Measurements from ENCODE around the gene CLMP.

CLMP gene

DNA sequence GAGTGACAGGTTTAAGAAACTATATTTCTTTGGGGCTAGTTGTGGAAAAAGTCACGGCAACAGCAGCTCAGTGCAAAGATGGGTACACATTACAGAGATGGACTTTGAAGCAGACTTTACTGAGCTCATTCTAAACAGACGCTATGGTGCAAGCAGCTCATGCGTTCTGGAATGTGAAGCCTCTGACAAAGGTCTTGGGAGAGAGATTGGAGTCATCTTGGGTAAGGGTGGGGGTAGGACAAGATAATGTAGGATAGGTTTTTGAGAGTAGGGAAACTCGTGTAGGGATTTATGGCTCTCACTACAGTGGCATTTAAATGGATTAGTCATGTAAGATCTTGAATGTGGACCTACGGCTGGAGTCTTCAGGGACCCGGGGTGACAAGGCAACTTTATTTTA, 36.2 kb upstream of the CLMP start:
- Histone ChIP-seq H2AK5ac (ENCODE audit: low read depth, low read length) (no peak overlapping the region), H3K14ac (ENCODE audit: low read length) (no peak overlapping the region), H3K4me2 (ENCODE audit: insufficient read depth, low read length, poor library complexity, severe bottlenecking) (no peak overlapping the region), H3K4me1 (ENCODE audit: control insufficient read depth in 2 of 2, insufficient read depth in 1 of 2, low read depth in 1 of 2, low read length in 2 of 2) (peaks cover 8 to 26% of the 10 kb centered on the region in 2 donors), H3K4me3 (ENCODE audit: low read length in 2 of 2) (no peak overlapping the region), H2BK120ac (ENCODE audit: low read depth, low read length) (no peak overlapping the region), H3K36me3 (replicated peaks in 1 of 2; ENCODE audit: control insufficient read depth in 2 of 2, insufficient read depth in 2 of 2, low read length in 2 of 2) (no peaks in the 10 kb centered on the region), H4K8ac (ENCODE audit: low read depth, low read length) (no peak overlapping the region), H3K9me3 (replicated peaks in 1 of 2; ENCODE audit: control insufficient read depth in 2 of 2, insufficient read depth in 1 of 2, low read depth in 1 of 2, low read length in 2 of 2) (peaks cover 0 to 3% of the 10 kb centered on the region in 2 donors), H3K23ac (ENCODE audit: low read depth, low read length, poor library complexity) (no peak overlapping the region), H3K9ac (ENCODE audit: low read depth, low read length, poor library complexity) (no peak overlapping the region), H2AFZ (ENCODE audit: low read length) (no peak overlapping the region), H3K79me1 (ENCODE audit: low read depth, low read length) (no peaks in the 10 kb centered on the region), H3K18ac (ENCODE audit: low read length) (no peak overlapping the region), H2BK5ac (ENCODE audit: low read length) (no peak overlapping the region), H3K4ac (ENCODE audit: low read length) (no peak overlapping the region), H3K27ac (replicated peaks; ENCODE audit: low read length) (no peak overlapping the region), H2BK12ac (ENCODE audit: low read length) (no peak overlapping the region), H4K91ac (ENCODE audit: low read depth, low read length, poor library complexity) (no peak overlapping the region), H3K27me3 (ENCODE audit: control insufficient read depth in 3 of 3, insufficient read depth in 3 of 3, low read depth in 1 of 3, low read length in 3 of 3) (no peaks in the 10 kb centered on the region), H2BK15ac (ENCODE audit: low read length) (no peak overlapping the region)
- WGBS, 2 donors (ENCODE audit: extremely low coverage in 2 of 2, insufficient read length in 2 of 2, insufficient replicate concordance in 1 of 2) = no CpG with 5 or more reads among the region's 6 CpGs
- DNase-seq (ENCODE audit: low spot score) = no peak

DNA sequence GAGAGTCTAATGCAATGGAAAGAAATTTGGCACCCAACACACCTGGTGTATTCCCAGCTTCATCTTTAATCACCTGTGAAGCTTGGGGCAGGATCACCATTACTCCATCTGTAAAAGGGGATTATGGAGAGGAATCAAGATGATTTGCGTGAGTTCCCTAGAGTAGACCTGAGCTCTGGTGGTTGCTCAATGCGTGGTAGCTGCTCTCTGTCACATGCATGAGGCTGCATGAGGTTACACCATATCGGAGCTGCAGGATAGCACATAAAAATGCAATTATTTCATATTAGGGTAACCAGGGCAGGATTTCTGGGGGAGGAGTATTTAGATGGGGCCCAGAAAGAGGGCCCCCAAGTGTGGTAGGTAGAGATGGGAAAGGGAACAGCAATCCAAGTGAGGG, 35.3 kb upstream of the CLMP start:
- Histone ChIP-seq H2BK120ac (ENCODE audit: low read depth, low read length) (no peak overlapping the region), H2AK5ac (ENCODE audit: low read depth, low read length) (no peak overlapping the region), H3K27ac (replicated peaks; ENCODE audit: low read length) (no peak overlapping the region), H4K8ac (ENCODE audit: low read depth, low read length) (no peak overlapping the region), H3K4me3 (ENCODE audit: low read length in 2 of 2) (no peak overlapping the region), H3K36me3 (replicated peaks in 1 of 2; ENCODE audit: control insufficient read depth in 2 of 2, insufficient read depth in 2 of 2, low read length in 2 of 2) (no peaks in the 10 kb centered on the region), H3K14ac (ENCODE audit: low read length) (no peak overlapping the region), H3K9ac (ENCODE audit: low read depth, low read length, poor library complexity) (no peak overlapping the region), H3K4me2 (ENCODE audit: insufficient read depth, low read length, poor library complexity, severe bottlenecking) (no peak overlapping the region), H2BK15ac (ENCODE audit: low read length) (no peak overlapping the region), H3K79me1 (ENCODE audit: low read depth, low read length) (no peaks in the 10 kb centered on the region), H3K4me1 (ENCODE audit: control insufficient read depth in 2 of 2, insufficient read depth in 1 of 2, low read depth in 1 of 2, low read length in 2 of 2) (peaks cover 10 to 26% of the 10 kb centered on the region in 2 donors), H3K9me3 (replicated peaks in 1 of 2; ENCODE audit: control insufficient read depth in 2 of 2, insufficient read depth in 1 of 2, low read depth in 1 of 2, low read length in 2 of 2) (peaks cover 0 to 3% of the 10 kb centered on the region in 2 donors), H2AFZ (ENCODE audit: low read length) (no peak overlapping the region), H3K4ac (ENCODE audit: low read length) (no peak overlapping the region), H2BK12ac (ENCODE audit: low read length) (no peak overlapping the region), H2BK5ac (ENCODE audit: low read length) (no peak overlapping the region), H3K23ac (ENCODE audit: low read depth, low read length, poor library complexity) (no peak overlapping the region), H4K91ac (ENCODE audit: low read depth, low read length, poor library complexity) (no peak overlapping the region), H3K27me3 (ENCODE audit: control insufficient read depth in 3 of 3, insufficient read depth in 3 of 3, low read depth in 1 of 3, low read length in 3 of 3) (no peaks in the 10 kb centered on the region), H3K18ac (ENCODE audit: low read length) (no peak overlapping the region)
- no peak for DNase-seq (ENCODE audit: low spot score)
- WGBS, 2 donors (ENCODE audit: extremely low coverage in 2 of 2, insufficient read length in 2 of 2, insufficient replicate concordance in 1 of 2) = no CpG with 5 or more reads among the region's 3 CpGs

DNA sequence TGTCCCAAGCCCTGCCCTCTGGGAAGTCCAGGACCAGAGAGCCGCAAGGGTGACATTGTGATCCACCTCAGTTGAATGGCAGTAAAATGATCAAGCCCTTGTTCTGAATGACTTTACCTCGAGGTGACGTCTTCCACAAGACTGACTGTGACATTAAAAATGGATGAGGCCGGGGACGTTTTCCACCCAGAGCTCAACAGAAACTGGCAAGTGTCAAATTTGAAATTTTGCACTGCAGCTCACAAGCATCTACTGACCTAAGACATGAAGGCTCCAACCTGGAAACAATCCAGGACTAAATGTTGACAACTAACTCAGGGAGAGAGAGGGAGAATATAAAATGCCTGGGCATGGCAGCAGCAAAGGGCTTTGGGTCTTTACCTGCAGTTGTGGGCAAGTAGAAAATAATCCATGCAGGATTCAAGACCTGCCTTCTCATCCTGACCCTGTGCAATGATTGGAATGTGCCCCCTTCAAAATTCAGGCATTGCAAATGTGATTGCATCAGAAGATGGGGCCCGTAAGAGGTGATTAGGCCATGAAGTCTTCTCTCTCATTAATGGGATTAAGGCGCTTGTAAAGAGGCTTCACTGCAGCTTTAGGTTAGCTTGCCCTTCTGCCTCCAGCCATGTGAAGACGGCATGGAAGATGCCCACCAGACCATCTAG, 33.6 kb upstream of the CLMP start:
- Histone ChIP-seq H2AFZ (ENCODE audit: low read length) (no peak overlapping the region), H3K9ac (ENCODE audit: low read depth, low read length, poor library complexity) (no peak overlapping the region), H3K4ac (ENCODE audit: low read length) (no peak overlapping the region), H3K4me1 (ENCODE audit: control insufficient read depth in 2 of 2, insufficient read depth in 1 of 2, low read depth in 1 of 2, low read length in 2 of 2) (peaks cover 10 to 23% of the 10 kb centered on the region in 2 donors), H4K91ac (ENCODE audit: low read depth, low read length, poor library complexity) (no peak overlapping the region), H3K27ac (replicated peaks; ENCODE audit: low read length) (no peak overlapping the region), H3K4me2 (ENCODE audit: insufficient read depth, low read length, poor library complexity, severe bottlenecking) (no peak overlapping the region), H3K4me3 (ENCODE audit: low read length in 2 of 2) (no peak overlapping the region), H3K23ac (ENCODE audit: low read depth, low read length, poor library complexity) (no peak overlapping the region), H3K14ac (ENCODE audit: low read length) (no peak overlapping the region), H3K9me3 (replicated peaks in 1 of 2; ENCODE audit: control insufficient read depth in 2 of 2, insufficient read depth in 1 of 2, low read depth in 1 of 2, low read length in 2 of 2) (peaks cover 0 to 3% of the 10 kb centered on the region in 2 donors), H2BK15ac (ENCODE audit: low read length) (no peak overlapping the region), H4K8ac (ENCODE audit: low read depth, low read length) (no peak overlapping the region), H3K79me1 (ENCODE audit: low read depth, low read length) (no peaks in the 10 kb centered on the region), H3K36me3 (replicated peaks in 1 of 2; ENCODE audit: control insufficient read depth in 2 of 2, insufficient read depth in 2 of 2, low read length in 2 of 2) (no peaks in the 10 kb centered on the region), H2BK120ac (ENCODE audit: low read depth, low read length) (no peak overlapping the region), H2BK5ac (ENCODE audit: low read length) (no peak overlapping the region), H2BK12ac (ENCODE audit: low read length) (no peak overlapping the region), H3K18ac (ENCODE audit: low read length) (no peak overlapping the region), H3K27me3 (ENCODE audit: control insufficient read depth in 3 of 3, insufficient read depth in 3 of 3, low read depth in 1 of 3, low read length in 3 of 3) (no peaks in the 10 kb centered on the region), H2AK5ac (ENCODE audit: low read depth, low read length) (no peak overlapping the region)
- WGBS, 2 donors (ENCODE audit: extremely low coverage in 2 of 2, insufficient read length in 2 of 2, insufficient replicate concordance in 1 of 2) = no CpG with 5 or more reads among the region's 8 CpGs
- DNase-seq (ENCODE audit: low spot score) = no peak

DNA sequence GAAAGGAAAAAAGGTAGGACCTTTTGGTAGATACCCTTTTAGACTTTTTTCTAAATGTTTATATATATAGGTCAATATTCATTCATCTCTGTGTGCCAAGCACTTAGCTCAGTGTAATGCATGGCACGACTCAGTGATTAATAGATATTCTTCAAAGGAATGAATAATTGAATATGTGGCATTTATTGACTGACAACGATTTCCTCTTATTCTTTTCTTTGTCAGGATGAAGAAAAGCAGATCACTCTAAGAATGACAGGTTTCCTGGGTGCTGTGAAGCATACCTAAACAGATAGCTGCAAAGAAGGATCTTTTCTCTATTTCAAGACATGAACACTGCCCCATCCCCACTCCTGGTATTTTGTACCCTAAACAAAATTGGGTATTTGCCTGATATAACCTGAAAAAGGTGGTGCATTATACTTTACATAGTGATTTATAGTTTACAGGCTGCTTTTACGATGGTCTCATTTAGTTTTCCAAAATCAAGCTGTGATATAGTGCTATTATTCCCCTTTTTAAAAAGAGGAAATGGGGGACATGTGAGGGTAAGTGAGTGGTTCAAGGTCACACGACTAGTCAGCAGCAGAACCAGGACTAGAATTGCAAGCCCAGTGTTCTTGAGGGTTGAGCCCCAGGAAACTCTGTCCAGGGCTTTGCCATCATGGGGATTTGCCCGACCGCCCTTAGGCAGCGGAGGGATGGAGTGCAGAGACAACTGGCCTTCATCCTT, 32.9 kb upstream of the CLMP start:
- Histone ChIP-seq H3K9ac (ENCODE audit: low read depth, low read length, poor library complexity) (no peak overlapping the region), H3K4me3 (ENCODE audit: low read length in 2 of 2) (no peak overlapping the region), H3K27me3 (ENCODE audit: control insufficient read depth in 3 of 3, insufficient read depth in 3 of 3, low read depth in 1 of 3, low read length in 3 of 3) (no peaks in the 10 kb centered on the region), H3K4ac (ENCODE audit: low read length) (no peak overlapping the region), H3K23ac (ENCODE audit: low read depth, low read length, poor library complexity) (no peak overlapping the region), H4K8ac (ENCODE audit: low read depth, low read length) (no peak overlapping the region), H3K36me3 (replicated peaks in 1 of 2; ENCODE audit: control insufficient read depth in 2 of 2, insufficient read depth in 2 of 2, low read length in 2 of 2) (no peaks in the 10 kb centered on the region), H3K4me1 (ENCODE audit: control insufficient read depth in 2 of 2, insufficient read depth in 1 of 2, low read depth in 1 of 2, low read length in 2 of 2) (peaks cover 10 to 17% of the 10 kb centered on the region in 2 donors), H4K91ac (ENCODE audit: low read depth, low read length, poor library complexity) (no peak overlapping the region), H2BK12ac (ENCODE audit: low read length) (no peak overlapping the region), H3K79me1 (ENCODE audit: low read depth, low read length) (no peaks in the 10 kb centered on the region), H2BK15ac (ENCODE audit: low read length) (no peak overlapping the region), H3K27ac (replicated peaks; ENCODE audit: low read length) (no peak overlapping the region), H3K4me2 (ENCODE audit: insufficient read depth, low read length, poor library complexity, severe bottlenecking) (no peak overlapping the region), H3K9me3 (replicated peaks in 1 of 2; ENCODE audit: control insufficient read depth in 2 of 2, insufficient read depth in 1 of 2, low read depth in 1 of 2, low read length in 2 of 2) (peaks cover 0 to 3% of the 10 kb centered on the region in 2 donors), H2AFZ (ENCODE audit: low read length) (no peak overlapping the region), H2AK5ac (ENCODE audit: low read depth, low read length) (no peak overlapping the region), H3K18ac (ENCODE audit: low read length) (no peak overlapping the region), H2BK5ac (ENCODE audit: low read length) (no peak overlapping the region), H2BK120ac (ENCODE audit: low read depth, low read length) (no peak overlapping the region), H3K14ac (ENCODE audit: low read length) (no peak overlapping the region)
- no peak for DNase-seq (ENCODE audit: low spot score)
- no CpG with 5 or more reads among the region's 7 CpGs for WGBS, 2 donors (ENCODE audit: extremely low coverage in 2 of 2, insufficient read length in 2 of 2, insufficient replicate concordance in 1 of 2)

Data from neuronal stem cell (in vitro differentiated cells).